BLaER1 treated with 17β-estradiol and CSF1 and Interleukin-3, amounts not matched to agents 10 nM and 100 nM (cell line): ENCODE data around the gene KRT24.
"Not testable (repeated sequence)": the region's sequence is repeated elsewhere in the genome, so short reads cannot be mapped to it uniquely, and the experiment has no call there.

Source experiments
- H3K27ac ChIP-seq, 11 experiments: shearing (Covaris generic); formaldehyde crosslinking; 2 replicates each; pipeline ENCODE4 v1.8.1; 2022
- H3K27me3 ChIP-seq, 11 experiments: shearing (Covaris generic); formaldehyde crosslinking; 2 replicates each; pipeline ENCODE4 v1.8.1; 2022
- H3K36me3 ChIP-seq, 11 experiments: shearing (Covaris generic); formaldehyde crosslinking; 2 replicates each; pipeline ENCODE4 v1.8.1; 2022
- H3K4me1 ChIP-seq, 10 experiments: shearing (Covaris generic); formaldehyde crosslinking; 2 replicates each; pipeline ENCODE4 v1.8.1; 2022
- H3K4me2 ChIP-seq, 11 experiments: shearing (Covaris generic); formaldehyde crosslinking; 2 replicates each; pipeline ENCODE4 v1.8.1; 2022
- H3K4me3 ChIP-seq, 10 experiments: shearing (Covaris generic); formaldehyde crosslinking; 2 replicates each; pipeline ENCODE4 v1.8.1; 2022
- H3K9ac ChIP-seq, 11 experiments: shearing (Covaris generic); formaldehyde crosslinking; 2 replicates each; pipeline ENCODE4 v1.8.1; 2022
- H3K9me3 ChIP-seq, 11 experiments: shearing (Covaris generic); formaldehyde crosslinking; replicated peaks in 1 of 11; 2 replicates each; pipeline ENCODE4 v1.8.1; 2022
- H4K20me1 ChIP-seq, 11 experiments: shearing (Covaris generic); formaldehyde crosslinking; 2 replicates each; pipeline ENCODE4 v1.8.1; 2022
- Cebpa-rat ChIP-seq, 11 experiments: shearing (Covaris generic); IDR thresholded peaks; 2 replicates each; pipeline ENCODE4 v1.8.1; 2022

Gene KRT24

DNA sequence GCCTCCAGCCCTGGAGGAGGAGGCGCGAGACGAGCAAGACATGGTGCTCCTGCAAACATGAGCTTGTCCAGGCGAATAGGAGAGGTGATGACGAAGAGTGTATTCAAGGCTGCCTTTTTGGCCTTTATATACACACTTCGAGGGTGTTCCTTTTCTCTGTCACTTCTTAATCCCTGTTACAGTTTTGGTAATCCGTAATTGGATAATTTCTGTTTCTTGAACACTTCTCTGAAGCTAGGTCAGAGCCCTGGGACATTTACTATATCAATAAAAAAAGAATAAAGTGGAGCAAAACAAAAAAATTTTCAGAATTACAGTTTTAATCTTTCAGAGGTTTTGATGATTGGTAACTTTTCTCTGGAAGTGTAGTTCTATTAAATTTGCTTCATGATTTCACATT lies at the start of gene KRT24:
KRT24 (minus strand) TSS at position 101 of the 400 bp plus-strand sequence; CDS start at position 42, 59 bp downstream.
- H4K20me1 ChIP-seq, result no peaks in the 10 kb centered on the region
- H3K27ac ChIP-seq, result no peak within 1 kb of the TSS
- no peak for TF ChIP-seq Cebpa-rat (IDR thresholded peaks at IDR 0.05)
- no peaks in the 10 kb centered on the region for H3K27me3 ChIP-seq
- no peak within 1 kb of the TSS for H3K9ac ChIP-seq
- peaks cover 0 to 15% (median 0%) of the 10 kb centered on the region in 11 experiments; a peak in 5 of 22 replicates for H3K9me3 ChIP-seq
- H3K4me1 ChIP-seq, result peaks cover 8 to 22% (median 16%) of the 10 kb centered on the region in 10 experiments; a peak in 18 of 20 replicates
- no peak within 1 kb of the TSS for H3K4me2 ChIP-seq
- no peaks in the 10 kb centered on the region for H3K36me3 ChIP-seq
- no peak within 1 kb of the TSS for H3K4me3 ChIP-seq

DNA sequence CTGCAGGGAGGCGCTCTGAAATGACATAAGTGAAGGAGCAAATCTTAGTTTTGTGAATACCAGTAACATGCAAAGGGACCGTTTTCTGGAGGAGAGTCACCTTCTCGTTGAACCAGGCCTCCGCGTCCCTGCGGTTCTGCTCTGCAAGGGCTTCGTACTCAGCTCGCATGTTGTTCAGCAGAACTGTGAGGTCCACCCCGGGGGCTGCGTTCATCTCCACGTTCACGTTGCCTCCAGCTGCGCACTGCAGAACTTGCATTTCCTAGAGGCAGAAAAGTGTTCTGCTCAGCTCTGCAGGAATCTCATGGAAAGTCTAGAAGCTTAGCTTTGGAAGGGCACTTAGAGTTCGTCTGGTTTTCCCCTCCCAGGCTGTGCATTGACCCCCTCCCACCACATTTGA lies 47.5 kb upstream of the KRT24 start:
- Histone ChIP-seq H3K36me3 (no peaks in the 10 kb centered on the region), H3K9me3 (peaks cover 0 to 7% (median 5%) of the 10 kb centered on the region in 11 experiments; a peak in 9 of 22 replicates), H3K27me3 (no peaks in the 10 kb centered on the region), H3K9ac (no peak overlapping the region), H3K4me2 (no peak overlapping the region), H3K4me1 (no peaks in the 10 kb centered on the region), H4K20me1 (no peaks in the 10 kb centered on the region), H3K4me3 (no peak overlapping the region), H3K27ac (no peak overlapping the region)
- no peak for TF ChIP-seq Cebpa-rat (IDR thresholded peaks at IDR 0.05)

DNA sequence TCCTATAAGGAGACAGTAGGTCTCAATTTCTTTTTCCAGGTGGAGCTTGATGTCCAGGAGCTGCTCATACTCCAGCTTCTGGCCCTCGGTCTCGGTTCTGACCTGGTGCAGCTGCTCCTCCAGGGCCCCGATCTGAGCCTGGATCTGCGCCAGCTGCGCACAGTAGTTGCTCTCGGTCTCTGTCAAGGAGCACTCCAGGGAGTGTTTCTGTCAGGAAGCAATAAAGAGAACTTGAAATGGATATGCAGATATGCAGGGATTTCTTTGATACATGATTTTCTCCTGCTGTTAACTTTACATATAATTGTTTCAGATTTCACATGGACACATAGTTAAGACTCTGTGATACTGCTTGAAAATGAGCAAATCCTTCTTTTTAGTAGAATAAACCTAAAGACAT lies 46.8 kb upstream of the KRT24 start:
- Histone ChIP-seq H3K27ac (no peak overlapping the region), H3K4me2 (no peak overlapping the region), H3K36me3 (no peaks in the 10 kb centered on the region), H3K4me1 (no peaks in the 10 kb centered on the region), H3K9ac (no peak overlapping the region), H4K20me1 (no peaks in the 10 kb centered on the region), H3K27me3 (no peaks in the 10 kb centered on the region), H3K9me3 (peaks cover 0 to 7% (median 5%) of the 10 kb centered on the region in 11 experiments; a peak in 9 of 22 replicates), H3K4me3 (no peak overlapping the region)
- no peak for TF ChIP-seq Cebpa-rat (IDR thresholded peaks at IDR 0.05)

DNA sequence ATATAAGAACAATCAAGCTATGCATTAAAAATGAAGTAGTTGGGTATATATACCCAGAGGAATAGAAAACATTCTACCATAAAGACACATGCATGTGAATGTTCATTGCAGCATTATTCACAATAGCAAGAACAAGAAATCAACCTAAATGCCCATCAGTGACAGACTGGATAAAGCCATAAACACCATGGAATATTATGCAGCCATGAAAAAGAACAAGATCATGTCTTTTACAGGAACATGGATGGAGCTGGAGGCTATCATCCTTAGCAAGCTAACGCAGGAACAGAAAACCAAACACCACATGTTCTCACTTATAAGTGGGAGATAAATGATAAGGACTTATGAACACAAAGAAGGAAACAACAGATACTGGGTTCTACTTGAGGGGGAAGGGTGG lies 45.1 kb upstream of the KRT24 start:
- not testable (repeated sequence) for H3K9ac ChIP-seq, H3K4me3 ChIP-seq, H4K20me1 ChIP-seq, H3K4me1 ChIP-seq, H3K27me3 ChIP-seq, H3K36me3 ChIP-seq, H3K27ac ChIP-seq, H3K4me2 ChIP-seq
- H3K9me3 ChIP-seq, result peaks cover 0 to 14% (median 7%) of the 10 kb centered on the region in 11 experiments; a peak in 16 of 22 replicates

DNA sequence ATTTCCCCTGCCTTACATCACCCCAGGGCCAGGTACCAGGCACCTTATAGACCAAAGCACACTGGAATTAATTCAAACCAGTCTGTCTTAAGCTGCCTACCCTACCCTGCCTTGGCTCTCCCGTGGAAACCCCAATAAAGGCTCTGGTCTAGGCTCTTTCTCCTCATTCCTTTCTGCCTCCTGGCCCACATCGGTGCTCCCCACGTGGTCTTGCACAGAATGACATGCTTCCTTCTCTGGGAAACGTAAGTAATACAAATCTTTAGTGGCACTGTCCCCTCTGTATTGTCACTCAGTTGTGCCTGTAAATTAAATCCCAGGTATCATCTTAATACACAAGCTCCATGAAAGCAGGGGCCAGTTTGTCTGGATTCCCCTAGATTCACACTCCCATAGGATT lies 35.0 kb upstream of the KRT24 start:
- no peak overlapping the region for H3K27ac ChIP-seq
- TF ChIP-seq Cebpa-rat (IDR thresholded peaks at IDR 0.05), result no peak
- no peaks in the 10 kb centered on the region for H3K27me3 ChIP-seq
- H3K36me3 ChIP-seq, result no peaks in the 10 kb centered on the region
- no peak overlapping the region for H3K9ac ChIP-seq
- no peaks in the 10 kb centered on the region for H3K4me1 ChIP-seq
- no peak overlapping the region for H3K4me3 ChIP-seq
- H3K4me2 ChIP-seq, result no peak overlapping the region
- peaks cover 24 to 35% (median 29%) of the 10 kb centered on the region in 11 experiments for H3K9me3 ChIP-seq
- H4K20me1 ChIP-seq, result no peaks in the 10 kb centered on the region

DNA sequence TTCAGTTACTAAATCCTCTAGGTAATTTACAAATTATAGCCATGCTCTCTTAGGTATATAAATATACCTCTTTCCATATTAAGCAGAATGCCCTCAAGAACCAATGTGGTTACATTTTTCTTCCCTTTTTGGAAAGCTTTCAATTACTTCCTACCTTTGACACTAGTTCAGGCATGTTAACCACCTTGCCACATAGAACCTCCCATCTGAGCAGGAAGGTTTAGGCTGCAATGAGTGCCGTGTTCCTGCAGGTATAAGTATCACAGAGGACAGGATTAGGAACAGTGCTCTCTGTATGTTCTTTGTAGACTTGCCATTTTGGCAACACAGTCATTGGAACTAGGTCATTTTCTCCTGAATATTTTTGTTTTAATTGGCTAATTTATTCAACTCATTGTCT lies 31.5 kb upstream of the KRT24 start:
- H3K27me3 ChIP-seq, result no peaks in the 10 kb centered on the region
- H3K9me3 ChIP-seq, result peaks cover 5 to 16% (median 8%) of the 10 kb centered on the region in 11 experiments; a peak in 13 of 22 replicates
- H3K9ac ChIP-seq, result no peak overlapping the region
- no peak for TF ChIP-seq Cebpa-rat (IDR thresholded peaks at IDR 0.05)
- H3K36me3 ChIP-seq, result no peaks in the 10 kb centered on the region
- H3K27ac ChIP-seq, result no peak overlapping the region
- peaks cover 0 to 6% (median 0%) of the 10 kb centered on the region in 10 experiments; a peak in 9 of 20 replicates for H3K4me1 ChIP-seq
- no peaks in the 10 kb centered on the region for H4K20me1 ChIP-seq
- no peak overlapping the region for H3K4me2 ChIP-seq
- no peak overlapping the region for H3K4me3 ChIP-seq

DNA sequence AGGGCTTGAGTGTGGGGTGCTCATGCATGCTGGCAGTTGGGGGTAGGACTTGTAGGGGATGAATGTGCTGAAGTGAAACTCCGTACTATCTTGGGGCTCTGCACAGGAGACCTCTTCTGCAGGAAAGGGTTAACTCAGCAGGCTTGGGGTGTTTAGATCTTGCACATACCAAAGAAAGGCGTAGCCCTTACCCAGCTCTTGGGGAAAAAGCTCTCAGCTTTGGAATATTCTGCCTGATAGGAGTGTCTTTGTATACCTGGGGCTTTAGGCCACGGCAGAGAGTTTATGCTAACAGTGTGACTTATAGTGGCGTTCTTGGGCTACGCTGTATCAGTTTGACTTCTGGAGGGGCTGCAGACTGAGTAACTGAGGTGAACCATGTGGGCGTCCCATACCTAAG lies 30.5 kb upstream of the KRT24 start:
- Histone ChIP-seq H3K4me2 (no peak overlapping the region), H3K36me3 (no peaks in the 10 kb centered on the region), H3K9me3 (peaks cover 5 to 18% (median 8%) of the 10 kb centered on the region in 11 experiments; a peak in 13 of 22 replicates), H3K9ac (no peak overlapping the region), H4K20me1 (no peaks in the 10 kb centered on the region), H3K4me3 (no peak overlapping the region), H3K4me1 (peaks cover 0 to 15% (median 6%) of the 10 kb centered on the region in 10 experiments; a peak in 16 of 20 replicates), H3K27me3 (no peaks in the 10 kb centered on the region), H3K27ac (no peak overlapping the region)
- no peak for TF ChIP-seq Cebpa-rat (IDR thresholded peaks at IDR 0.05)

DNA sequence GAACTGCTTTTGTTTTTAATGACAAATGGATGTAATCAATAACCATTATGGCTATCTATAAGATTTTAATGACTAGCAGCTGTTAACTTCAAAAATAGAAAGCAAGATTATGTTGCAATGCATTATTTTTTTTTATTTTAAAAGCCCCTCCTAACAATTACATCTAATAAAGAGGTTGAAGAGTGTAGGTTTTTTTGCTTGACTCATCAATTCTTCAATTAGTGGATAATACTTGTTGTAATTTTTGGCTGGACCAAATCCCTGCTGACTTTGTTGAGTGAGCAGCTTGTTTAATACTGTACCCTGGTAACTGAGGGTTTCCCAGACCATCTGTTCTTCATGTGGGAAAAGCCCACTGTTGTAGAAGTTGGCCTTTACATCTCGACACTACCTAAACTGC lies 27.4 kb upstream of the KRT24 start:
- Histone ChIP-seq H3K27ac (no peak overlapping the region; a peak in 1 of 22 replicates), H3K4me1 (peaks cover 21 to 46% (median 31%) of the 10 kb centered on the region in 10 experiments), H3K4me2 (no peak overlapping the region), H4K20me1 (no peaks in the 10 kb centered on the region), H3K27me3 (no peaks in the 10 kb centered on the region), H3K9ac (no peak overlapping the region), H3K4me3 (no peak overlapping the region), H3K36me3 (no peaks in the 10 kb centered on the region), H3K9me3 (peaks cover 7 to 23% (median 12%) of the 10 kb centered on the region in 11 experiments; a peak in 15 of 22 replicates)
- no peak for TF ChIP-seq Cebpa-rat (IDR thresholded peaks at IDR 0.05)

DNA sequence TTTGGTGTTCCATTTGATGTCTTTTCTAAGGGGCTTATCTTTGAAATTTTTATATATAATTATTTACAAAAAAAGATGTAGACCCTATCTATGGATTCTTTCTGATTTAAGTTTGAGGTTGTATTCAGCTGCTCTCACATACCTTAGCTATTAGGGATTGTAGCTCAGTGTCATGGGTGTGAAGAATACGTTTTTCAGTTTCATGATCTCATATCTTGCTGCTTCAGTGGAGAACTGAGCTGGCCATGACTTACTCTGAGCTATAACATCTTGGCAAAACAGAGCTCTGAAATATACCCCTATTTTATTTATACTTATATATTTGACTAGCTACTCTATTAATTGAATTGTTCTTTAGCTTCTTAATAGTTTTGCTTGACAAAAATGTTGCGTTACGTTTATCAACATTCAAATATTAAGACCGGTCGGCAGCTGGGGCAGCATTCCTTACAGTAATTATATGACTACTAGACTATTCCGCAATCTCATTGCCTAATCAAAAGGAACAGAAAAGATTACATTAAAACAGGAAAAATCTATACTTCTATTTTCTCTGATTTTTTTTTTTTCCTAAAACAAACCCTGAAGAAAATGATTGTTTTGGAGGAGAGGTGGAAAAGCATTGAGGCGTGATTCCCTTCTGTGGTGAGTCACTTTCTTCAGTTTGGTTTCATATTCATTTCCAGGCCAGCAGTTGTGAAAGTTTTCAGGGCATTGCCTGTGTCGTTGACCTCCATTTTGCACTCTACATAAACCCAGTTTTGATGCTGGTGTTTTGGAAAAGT lies 24.1 kb upstream of the KRT24 start:
- H3K27me3 ChIP-seq, result no peaks in the 10 kb centered on the region
- peak overlapping the region; percentile 36 to 80 (median 75); a peak in 21 of 22 replicates for H3K9ac ChIP-seq
- H3K9me3 ChIP-seq, result peaks cover 19 to 42% (median 30%) of the 10 kb centered on the region in 11 experiments; a peak in 21 of 22 replicates
- peak in 8 of 11 experiments; percentile 66 to 93 (median 88); a peak in 15 of 22 replicates for TF ChIP-seq Cebpa-rat (IDR thresholded peaks at IDR 0.05)
- H3K4me2 ChIP-seq, result peak overlapping the region; percentile 35 to 81 (median 69); a peak in 21 of 22 replicates
- no peaks in the 10 kb centered on the region for H4K20me1 ChIP-seq
- peak overlapping the region in 6 of 10 experiments; percentile 10 to 47 (median 35); a peak in 9 of 20 replicates for H3K4me3 ChIP-seq
- peaks cover 0 to 5% (median 0%) of the 10 kb centered on the region in 11 experiments; a peak in 2 of 22 replicates for H3K36me3 ChIP-seq
- peaks cover 23 to 49% (median 32%) of the 10 kb centered on the region in 10 experiments for H3K4me1 ChIP-seq
- H3K27ac ChIP-seq, result peak overlapping the region; percentile 23 to 96 (median 91); a peak in 21 of 22 replicates
